ENCODE data around the gene CIDEC. TPM values are rescaled to one million over a fixed set of nuclear protein-coding genes. Genes with fewer than 3 reads are reported as not detected.

CIDEC gene
- total RNA-seq, 1 donor: not detected

GRCh38 chr3:9828801-9829755, 51.0 kb downstream of the CIDEC start:
- Histone ChIP-seq H3K36me3 (ENCODE audit: insufficient read depth, low read length) (peaks cover 37% of the 10 kb centered on the region), H2AFZ (ENCODE audit: low read length) (no peak overlapping the region), H3K9me3 (ENCODE audit: low read depth, low read length) (no peaks in the 10 kb centered on the region), H3K4me2 (ENCODE audit: insufficient read depth, low read length) (no peak overlapping the region), H3K27me3 (ENCODE audit: insufficient read depth, low read length) (no peaks in the 10 kb centered on the region), H3K79me2 (ENCODE audit: insufficient read depth, low read length) (no peaks in the 10 kb centered on the region), H3K27ac (ENCODE audit: low read depth, low read length) (no peak overlapping the region), H3K4me1 (ENCODE audit: insufficient read depth, low read length) (no peaks in the 10 kb centered on the region), H3K4me3 (ENCODE audit: insufficient read depth, low read length) (no peak overlapping the region), H4K20me1 (ENCODE audit: insufficient read depth, low read length) (no peaks in the 10 kb centered on the region)
- no peak for TF ChIP-seq CTCF (IDR thresholded peaks at IDR 0.05; ENCODE audit: extremely low read depth, low read depth, low read length)
- DNase-seq (ENCODE audit: insufficient read length, low spot score, missing footprints): peak; percentile 71

GRCh38 chr3:9826815-9827573, 53.1 kb downstream of the CIDEC start:
- TF ChIP-seq CTCF (IDR thresholded peaks at IDR 0.05; ENCODE audit: extremely low read depth, low read depth, low read length): no peak

GRCh38 chr3:9825451-9826040, 54.5 kb downstream of the CIDEC start:
- Histone ChIP-seq H3K4me1 (ENCODE audit: insufficient read depth, low read length) (no peaks in the 10 kb centered on the region), H3K9me3 (ENCODE audit: low read depth, low read length) (no peaks in the 10 kb centered on the region), H2AFZ (ENCODE audit: low read length) (no peak overlapping the region), H3K4me3 (ENCODE audit: insufficient read depth, low read length) (no peak overlapping the region), H3K79me2 (ENCODE audit: insufficient read depth, low read length) (no peaks in the 10 kb centered on the region), H3K36me3 (ENCODE audit: insufficient read depth, low read length) (peaks cover 25% of the 10 kb centered on the region), H3K27ac (ENCODE audit: low read depth, low read length) (no peak overlapping the region), H4K20me1 (ENCODE audit: insufficient read depth, low read length) (no peaks in the 10 kb centered on the region), H3K27me3 (ENCODE audit: insufficient read depth, low read length) (no peaks in the 10 kb centered on the region), H3K4me2 (ENCODE audit: insufficient read depth, low read length) (no peak overlapping the region)
- peak; percentile 37 for DNase-seq (ENCODE audit: insufficient read length, low spot score, missing footprints)
- no peak for TF ChIP-seq CTCF (IDR thresholded peaks at IDR 0.05; ENCODE audit: extremely low read depth, low read depth, low read length)

More at GRCh38 chr3:9826815-9827573, 53.1 kb downstream of the CIDEC start:
- Histone ChIP-seq H3K4me1 (ENCODE audit: insufficient read depth, low read length) (no peaks in the 10 kb centered on the region), H3K79me2 (ENCODE audit: insufficient read depth, low read length) (no peaks in the 10 kb centered on the region), H3K4me3 (ENCODE audit: insufficient read depth, low read length) (no peak overlapping the region), H3K9me3 (ENCODE audit: low read depth, low read length) (no peaks in the 10 kb centered on the region), H2AFZ (ENCODE audit: low read length) (no peak overlapping the region), H3K27ac (ENCODE audit: low read depth, low read length) (no peak overlapping the region), H4K20me1 (ENCODE audit: insufficient read depth, low read length) (no peaks in the 10 kb centered on the region), H3K27me3 (ENCODE audit: insufficient read depth, low read length) (no peaks in the 10 kb centered on the region), H3K36me3 (ENCODE audit: insufficient read depth, low read length) (peaks cover 32% of the 10 kb centered on the region), H3K4me2 (ENCODE audit: insufficient read depth, low read length) (no peak overlapping the region)
- peak; percentile 86 for DNase-seq (ENCODE audit: insufficient read length, low spot score, missing footprints)

Measured in osteoblast (primary cell).